SHP77 (cell line): ENCODE data around the gene SERPINB12.

Experiments
- DNase-seq, 2 experiments: peaks; one replicate each; lab custom pipeline; 2025; lab: John Stamatoyannopoulos, UW

SERPINB12 gene, protein sequence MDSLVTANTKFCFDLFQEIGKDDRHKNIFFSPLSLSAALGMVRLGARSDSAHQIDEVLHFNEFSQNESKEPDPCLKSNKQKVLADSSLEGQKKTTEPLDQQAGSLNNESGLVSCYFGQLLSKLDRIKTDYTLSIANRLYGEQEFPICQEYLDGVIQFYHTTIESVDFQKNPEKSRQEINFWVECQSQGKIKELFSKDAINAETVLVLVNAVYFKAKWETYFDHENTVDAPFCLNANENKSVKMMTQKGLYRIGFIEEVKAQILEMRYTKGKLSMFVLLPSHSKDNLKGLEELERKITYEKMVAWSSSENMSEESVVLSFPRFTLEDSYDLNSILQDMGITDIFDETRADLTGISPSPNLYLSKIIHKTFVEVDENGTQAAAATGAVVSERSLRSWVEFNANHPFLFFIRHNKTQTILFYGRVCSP

DNA sequence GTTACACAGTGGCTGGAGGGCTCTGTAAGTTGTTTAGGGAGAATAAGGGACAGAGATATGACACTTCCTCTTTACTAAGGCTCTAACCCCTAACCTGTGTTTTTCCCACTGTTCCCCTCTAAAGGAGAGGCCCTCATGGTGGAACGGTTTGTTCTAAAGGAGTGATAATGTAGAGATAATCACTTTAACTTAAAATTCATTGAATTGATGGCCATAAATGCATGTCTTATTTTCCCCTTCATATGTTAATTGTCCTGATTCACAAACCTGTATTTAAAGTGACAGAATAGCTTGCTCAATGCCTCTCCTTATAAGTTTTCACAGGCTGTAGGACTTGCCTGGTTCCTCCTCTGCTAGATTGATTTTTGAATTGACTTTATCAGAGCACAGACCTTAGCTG, at the start of gene SERPINB12:
Gene SERPINB12 (plus strand): TSS at position 301 of the 400 bp plus-strand sequence. CDS start 13,791 bp downstream, outside the sequence.
- no peak for DNase-seq

DNA sequence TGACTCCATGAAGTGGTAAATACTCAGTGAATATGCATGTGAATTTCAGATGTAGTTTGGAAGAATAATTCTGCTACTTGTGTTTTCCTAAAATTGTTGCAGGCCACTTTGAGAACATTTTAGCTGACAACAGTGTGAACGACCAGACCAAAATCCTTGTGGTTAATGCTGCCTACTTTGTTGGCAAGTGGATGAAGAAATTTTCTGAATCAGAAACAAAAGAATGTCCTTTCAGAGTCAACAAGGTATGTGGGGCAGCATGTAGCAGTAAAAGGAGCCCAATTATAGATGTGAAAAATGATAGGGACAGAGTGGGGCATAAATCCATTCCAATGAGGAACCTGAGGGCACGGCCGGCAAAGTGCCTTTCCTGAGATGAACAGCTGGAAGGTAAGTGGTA, 49.3 kb upstream of the SERPINB12 start:
- DNase-seq: no peak

DNA sequence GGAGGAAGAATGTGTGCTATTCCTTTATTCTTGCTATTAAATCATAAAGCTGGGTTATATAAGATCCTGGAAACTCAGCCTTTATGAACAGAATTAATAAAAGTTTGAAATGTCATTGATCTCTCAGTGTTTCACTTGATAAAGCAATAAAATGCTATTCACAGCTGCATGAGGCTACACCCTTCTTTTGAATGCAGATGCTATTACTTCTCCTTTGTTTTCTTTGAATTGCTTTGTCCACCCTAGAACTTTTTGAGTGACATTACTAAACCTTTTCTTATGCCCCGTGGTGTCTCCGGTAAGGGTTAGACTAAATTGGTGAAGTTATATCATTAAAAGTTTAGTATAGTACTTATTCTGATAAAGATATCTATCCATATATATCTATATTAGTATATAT, 46.5 kb upstream of the SERPINB12 start:
- no peak for DNase-seq

DNA sequence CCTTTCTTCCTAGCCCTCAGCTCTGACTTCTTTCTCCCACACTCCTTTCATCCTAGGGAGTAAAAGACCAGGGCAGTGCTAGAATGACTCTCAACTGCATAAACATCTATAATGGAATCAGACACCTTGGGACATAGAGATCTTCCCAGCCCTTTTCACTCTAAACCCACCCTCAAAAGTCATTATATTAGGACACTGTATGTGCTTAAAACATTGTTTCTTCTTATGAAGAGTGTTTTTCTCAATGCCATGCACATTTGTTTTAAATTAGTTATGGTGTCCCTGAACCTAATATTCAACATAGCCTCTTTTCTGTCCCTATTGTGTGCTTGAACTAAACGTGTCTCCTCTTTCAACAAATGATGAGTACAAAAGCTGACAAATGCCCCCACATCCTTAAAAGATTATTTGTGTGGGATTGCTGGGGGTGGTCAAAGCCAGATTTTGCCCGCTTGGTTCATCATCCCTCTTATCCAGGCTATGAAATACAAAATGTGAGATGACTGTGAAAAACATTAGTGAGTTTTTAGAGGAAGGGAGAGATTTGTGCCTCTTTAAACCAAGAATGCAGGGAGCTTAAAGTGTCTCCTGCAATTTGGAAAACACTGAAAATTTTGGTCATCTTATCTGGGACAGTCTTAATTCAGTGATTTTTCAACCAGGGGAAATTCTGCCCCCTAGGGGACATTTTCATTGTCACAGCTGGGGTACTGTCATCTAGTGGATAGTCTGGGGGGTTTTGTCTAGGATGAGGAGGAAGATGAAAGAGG, 36.4 kb upstream of the SERPINB12 start:
- DNase-seq: peak in 1 of 2 experiments; percentile 21

DNA sequence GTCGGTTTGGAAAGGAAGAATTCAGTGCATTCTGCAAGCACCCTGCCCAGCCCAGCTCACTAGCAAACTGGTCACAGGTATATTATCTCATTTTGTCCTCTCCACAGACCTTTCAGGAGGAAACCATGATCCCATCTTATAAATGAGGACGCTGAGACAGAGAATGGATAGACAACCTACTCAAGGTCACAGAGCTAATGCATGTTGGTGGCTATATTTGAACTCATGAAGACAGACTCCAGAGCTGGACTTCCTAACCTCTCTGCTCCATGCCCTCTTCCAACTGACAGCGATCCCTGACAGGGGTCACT, 35.9 kb upstream of the SERPINB12 start:
- DNase-seq: no peak

DNA sequence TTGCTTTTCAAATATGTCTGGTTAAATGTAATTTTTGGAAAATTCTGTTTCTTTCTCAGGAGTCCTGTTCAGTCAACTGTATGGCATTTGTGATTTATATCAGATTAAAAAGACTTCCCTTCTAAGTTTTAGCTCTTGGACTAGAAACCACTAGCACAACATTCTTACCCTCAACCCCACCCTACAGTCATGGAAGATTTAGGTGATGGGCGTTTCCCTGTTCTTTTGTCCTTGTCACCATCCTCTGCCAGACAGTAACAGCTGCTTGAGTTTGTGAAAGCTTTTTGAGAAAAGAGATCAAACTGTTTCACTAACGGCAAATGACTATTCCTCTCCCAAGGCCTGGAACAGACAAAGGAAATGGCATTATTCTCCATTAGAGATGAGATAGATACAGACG, 33.6 kb upstream of the SERPINB12 start:
- no peak for DNase-seq

DNA sequence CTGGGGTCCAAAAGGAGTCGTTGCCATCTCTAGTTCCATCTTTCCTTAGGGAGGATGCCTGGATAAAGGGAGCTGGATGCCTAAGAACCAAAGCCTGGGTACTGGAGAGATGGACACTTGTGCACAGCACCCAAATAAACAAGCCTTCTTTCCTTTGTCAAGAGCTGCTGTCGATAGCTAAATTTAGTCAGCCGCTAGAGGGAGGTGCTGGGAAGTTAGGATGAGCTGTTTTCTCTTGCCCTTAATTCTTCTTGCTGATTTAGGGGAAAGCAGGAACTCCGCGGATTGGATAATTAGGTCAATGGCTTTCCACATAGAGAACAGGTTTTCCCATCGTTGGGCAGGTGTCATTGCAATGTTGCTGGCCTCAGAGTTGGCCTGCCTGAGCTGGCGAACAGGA, 30.9 kb upstream of the SERPINB12 start:
- peak; percentile 36 to 50 for DNase-seq

DNA sequence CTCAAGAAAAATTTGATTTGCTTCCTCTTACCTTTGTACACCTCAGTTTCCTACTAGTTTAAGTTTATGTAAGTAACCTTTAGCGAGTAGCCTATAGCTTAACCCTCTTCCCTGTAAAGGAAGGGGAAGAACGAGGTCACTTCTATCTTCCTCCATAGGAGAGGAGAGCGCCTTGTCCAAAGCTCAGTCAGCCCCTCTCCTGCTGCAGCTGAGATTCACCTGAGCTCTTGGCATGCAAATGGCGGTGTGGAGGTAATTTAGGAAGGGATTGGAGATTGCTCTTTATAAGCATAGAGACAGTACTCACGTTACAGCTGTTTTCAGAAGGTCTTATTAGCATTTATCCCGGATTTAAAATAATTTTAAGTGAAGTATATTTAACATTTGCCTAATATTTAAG, 27.8 kb upstream of the SERPINB12 start:
- no peak for DNase-seq

DNA sequence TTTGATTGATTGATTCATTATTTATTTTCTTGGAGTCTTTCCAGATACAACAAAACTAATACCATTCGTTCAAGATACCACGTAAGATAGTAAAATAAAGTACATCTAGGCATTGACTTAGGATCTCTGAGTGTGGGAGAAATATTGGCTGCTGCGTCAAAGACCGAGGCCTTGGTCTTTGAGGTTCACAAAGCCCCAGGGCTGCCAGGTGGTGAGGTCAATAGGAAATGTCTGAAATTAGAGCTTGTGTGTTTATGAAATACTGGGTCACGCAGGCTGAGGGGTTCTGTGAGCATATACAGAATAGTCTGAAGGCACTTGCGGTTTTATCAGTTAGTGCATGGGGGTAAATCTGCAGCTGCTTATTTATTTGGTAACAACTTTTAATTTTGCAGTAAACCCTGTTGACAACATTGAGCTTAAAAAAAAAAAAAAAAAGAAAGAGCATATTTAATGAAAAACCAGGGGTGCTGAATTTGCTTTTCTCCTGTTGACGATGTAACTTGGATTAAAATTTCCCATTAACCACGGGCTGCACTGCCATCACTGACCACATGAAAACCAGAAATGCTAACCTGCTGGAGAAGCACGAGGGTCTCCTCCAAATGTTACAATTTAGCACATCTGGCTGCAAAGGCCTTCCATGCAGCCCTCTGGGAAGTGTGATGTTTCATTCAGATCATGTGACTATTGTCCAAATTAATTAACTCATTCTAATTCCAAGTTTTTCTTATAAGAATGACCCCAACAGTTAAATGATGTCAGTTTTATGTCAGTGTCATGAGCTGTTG, 27.1 kb upstream of the SERPINB12 start:
- peak in 1 of 2 experiments; percentile 5 for DNase-seq

DNA sequence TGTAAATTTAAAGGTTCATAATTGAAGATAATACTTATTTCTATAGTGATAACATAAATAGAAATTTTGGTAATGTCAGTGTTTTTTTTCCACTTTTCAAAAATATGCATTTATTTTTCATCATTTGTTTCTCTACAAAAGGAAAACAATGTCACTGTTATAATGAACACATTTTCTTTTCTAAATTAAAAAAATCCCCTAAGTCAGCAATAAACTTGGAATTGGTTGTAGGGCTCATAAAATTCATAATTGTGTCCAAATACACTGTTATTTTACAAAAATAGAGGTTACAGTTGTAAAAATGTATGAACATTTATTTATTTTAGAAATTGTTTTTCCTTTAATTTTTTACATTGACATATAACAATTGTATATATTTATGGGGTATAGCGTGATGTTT, 26.4 kb upstream of the SERPINB12 start:
- no peak for DNase-seq

DNA sequence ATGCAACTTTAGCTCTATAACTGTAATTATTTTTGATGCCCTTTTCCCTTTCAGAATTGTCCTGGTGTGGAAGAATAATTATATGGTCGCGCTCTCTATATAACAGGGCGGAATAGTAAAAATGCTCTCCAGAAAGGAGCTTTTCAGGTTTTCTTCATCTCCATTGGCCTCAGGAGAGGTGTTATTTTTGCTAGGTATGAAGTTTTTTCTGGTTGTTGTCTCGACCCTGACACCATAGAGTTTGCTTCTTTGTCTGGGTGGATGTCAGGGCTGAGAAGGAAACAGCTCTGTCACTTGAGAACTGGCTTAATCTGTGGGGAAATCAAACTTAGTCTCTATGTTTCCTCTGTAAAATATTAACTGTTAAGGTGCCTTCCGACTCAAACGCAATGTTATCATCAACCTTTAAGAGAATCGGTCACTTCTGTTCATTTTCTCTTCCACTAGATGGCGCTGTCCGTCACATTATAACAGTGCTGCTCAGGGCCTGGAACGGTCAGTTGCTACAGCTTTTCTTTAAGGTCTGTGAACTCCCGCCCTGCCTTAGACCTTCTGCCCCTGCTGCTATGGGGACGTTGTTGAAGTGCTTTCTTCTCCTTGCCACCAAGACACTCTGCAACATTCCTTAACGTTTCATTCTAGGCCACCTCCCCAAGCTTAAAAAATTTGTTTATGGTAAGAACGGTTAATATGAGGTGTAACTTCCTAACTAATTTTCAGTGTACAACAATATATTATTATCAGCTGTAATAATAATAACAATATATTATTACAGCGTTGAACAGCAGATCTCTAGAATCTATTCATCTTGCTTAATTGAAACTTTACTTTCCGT, 23.8 kb upstream of the SERPINB12 start:
- peak; percentile 68 to 73 for DNase-seq

DNA sequence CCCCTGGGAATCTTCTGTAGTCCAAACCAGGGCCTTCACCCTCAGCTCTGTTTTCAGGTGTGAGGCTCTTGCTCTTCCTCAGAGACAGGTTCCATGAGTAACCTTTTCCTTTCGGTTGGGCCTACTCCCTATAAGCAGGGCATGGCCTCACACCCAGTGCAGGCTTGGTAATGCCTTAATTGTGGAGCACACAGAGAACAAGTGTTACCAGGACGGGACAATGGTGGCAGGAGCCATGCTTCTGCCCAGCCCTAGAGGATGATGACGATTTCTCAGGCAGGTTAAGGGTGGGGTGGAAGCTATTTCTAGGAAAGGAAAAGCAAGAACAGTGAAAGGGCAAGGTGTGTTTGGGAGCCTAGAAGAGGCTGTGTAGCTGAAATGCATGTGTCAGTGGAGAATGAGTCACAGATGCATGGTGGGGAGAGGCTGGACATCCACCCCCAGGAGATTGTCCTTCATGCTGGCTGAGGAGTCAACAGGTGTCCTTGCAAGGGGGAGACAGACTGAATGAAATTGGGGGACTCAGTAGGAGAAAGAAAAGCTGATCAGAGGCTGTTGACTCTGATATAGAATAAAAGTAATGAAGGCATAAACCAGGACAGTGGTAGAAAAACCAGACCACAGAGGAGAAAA, 22.0 kb upstream of the SERPINB12 start:
- no peak for DNase-seq

DNA sequence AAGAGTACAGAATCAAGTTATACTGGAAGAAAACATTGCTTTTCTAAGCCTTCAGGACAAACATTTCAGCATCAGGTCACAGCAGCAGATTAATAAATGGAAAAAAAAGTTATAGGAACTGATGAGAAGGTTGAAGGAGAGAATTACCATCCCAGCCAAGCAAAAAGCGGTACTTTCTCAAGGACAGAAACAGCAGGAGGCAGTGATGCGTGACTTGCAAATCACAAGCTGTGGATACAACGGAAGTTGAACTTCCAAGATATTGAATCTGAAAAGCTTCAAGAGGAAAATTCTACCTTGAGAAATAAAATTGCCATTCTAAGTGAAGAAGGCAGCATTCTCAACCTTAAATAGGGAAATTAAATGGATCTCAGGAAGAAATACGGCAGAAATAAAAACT, 18.5 kb upstream of the SERPINB12 start:
- no peak for DNase-seq

DNA sequence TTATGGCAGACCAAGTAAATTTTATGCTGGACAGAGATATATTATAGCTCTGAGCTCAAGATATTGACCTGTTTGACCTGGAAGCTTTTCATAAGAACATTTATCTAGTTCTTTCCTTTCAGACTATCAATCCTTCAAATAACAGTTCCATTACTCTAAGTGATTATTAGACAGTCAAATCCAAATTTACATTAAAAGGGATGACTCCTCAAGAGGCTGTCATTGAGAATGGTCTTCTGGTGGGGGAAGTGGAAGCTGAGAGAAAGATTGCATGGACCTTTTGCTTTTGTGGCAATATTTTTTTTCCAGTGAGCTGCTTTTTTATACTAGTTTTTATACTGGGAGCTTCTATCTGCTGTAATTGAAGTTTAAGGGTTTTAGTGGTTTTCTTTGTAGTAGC, 14.9 kb upstream of the SERPINB12 start:
- DNase-seq: no peak

DNA sequence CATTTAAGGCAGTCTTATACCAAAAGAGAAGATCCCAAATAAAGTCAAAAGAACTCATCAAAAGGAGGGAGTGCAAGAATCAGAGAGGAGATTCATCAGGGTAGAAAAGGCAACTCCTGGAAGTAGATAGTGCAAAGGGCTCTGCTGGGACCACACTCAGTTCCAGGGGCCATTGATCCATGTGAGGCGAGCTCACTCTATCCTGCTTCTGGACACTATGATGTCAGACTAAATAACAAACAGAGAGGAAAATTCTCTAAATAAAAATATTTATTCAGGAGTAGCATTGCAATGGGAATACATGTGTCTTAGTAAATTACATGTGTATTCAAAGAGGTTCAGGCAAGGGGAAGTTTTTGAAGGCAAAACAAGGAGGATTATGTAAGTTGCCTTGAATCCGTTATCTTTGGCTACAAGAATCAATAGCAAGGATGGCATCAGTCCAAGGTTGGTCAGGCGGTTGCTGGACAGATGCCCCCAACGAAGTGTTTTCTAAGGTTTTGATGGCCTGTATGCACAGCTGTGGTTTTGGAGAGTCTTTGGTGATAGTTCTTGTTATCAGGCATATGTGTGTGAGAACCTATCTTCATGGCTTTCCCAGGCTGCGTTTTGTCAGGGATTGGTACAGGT, 13.2 kb upstream of the SERPINB12 start:
- DNase-seq: no peak

DNA sequence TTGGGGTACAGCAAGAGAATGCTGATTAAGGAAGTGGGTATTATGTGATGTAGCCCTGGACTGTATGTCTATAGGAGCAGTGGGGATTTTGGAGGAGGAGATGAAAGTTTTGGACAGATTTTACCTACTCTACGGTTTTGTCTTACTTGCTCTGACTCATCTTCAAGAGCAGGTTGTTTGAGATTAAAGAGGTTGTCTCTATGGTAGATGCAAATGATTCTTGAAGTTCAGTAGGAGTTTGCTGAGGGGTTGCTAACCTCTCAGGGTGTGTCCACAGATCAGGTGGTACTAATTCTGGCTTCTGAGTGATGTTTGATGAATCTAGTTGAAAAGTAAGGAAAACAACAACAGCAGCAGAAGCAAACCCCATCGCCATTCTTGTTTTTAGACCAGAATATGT, 9.7 kb upstream of the SERPINB12 start:
- no peak for DNase-seq

DNA sequence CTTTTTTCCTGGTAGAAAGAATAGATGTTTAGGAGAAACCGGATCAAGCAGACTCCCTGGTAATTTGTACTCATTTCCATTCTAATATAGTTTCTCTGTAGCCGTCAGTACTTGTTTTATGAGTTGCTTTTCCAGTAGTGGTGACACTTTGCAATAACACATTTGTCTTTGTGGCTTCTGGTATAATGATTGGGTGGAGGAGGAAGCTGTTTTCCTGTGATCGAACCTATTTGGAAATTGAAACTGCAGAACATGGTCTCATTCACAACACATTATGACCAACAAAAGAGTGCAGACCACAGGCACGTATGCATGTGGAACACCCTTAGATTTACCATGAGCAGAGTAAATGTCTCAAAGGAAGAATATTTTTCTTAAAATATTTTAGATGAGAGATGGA, 7.6 kb upstream of the SERPINB12 start:
- no peak for DNase-seq

DNA sequence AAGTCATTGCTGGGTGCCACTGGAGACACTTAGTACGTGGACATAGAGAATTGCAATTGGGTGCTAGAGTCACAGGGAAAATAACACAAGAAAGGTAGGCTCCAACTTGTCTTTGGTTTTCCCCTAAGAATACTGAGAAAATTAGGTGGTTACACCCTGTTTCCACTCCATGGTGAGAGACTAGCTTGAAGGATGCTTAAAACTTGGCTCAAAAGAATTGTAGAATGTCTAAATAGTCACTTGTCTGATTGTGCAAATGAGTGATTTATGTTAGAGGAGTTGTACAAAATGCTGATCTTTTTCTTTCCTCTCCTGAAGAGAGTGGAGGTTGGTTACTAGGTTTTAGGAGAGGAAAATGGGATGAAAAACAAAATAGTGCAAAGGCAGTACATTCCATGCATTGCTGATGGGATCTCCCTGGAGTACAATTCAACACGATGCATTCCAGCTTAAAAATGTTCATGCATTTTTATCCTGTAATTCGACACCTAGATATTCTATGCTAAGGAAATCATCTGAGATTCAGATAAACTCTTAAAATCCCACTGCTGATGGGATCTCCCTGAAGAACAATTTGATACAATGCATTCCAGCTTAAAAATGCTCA, 2.2 kb upstream of the SERPINB12 start:
- DNase-seq: no peak

DNA sequence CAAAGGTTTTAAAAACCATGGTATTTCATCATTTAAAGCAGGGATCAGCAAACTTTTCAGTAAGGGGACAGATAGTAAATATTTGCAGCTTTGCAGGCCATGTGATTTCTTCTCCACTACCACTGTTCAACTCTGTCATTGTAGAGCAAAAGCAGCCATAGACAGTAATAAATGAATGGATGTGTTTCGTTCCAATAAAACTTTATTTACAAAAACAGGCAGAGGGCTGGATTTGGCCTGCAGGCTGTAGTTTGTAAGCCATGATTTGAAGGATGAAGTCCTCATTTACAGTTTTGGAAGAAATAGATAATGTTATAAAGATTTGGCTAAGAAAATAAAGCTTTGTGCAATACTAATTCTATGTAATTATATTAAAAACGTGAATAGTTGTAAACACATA, 1.8 kb downstream of the SERPINB12 start:
- DNase-seq: no peak

DNA sequence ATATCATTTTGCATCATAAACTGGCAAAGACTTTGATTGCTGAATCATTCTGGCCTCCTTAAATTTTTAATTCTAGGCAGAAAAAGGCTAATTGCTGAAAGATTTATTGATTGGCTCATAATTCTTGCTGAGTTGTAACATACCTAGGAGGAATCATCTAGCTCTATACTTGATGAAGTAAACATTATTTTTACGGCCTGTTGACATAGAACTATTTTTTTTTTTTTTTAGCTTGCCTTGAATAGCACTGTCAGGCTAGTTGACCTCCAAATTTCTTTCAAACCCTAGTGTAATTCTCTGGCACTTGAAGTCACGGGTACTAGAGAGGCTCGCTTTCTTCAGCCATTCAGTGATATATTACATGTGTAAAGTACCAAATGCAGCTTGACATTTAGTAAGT, 2.8 kb downstream of the SERPINB12 start:
- DNase-seq: no peak
